Occipital lobe (tissue), 2 donors: Measurements from ENCODE around the gene ADSS1. TPM values are rescaled to one million over a fixed set of nuclear protein-coding genes. Genes with fewer than 3 reads are reported as not detected.

ENCODE experiments used
- DNase-seq: peaks from one replicate; lab custom pipeline; 2025; lab: John Stamatoyannopoulos, UW
- total RNA-seq: library from RNA; depleted of rRNA; stranded (reverse); fragments of >200 nt; gene quantifications from one replicate; pipeline ENCODE4 v1.2.3, GENCODE V29; 2014

The ADSS1 gene
- 4.8 TPM for total RNA-seq

GRCh38 chr14:104723651-104724406 is at the start of gene ADSS1:
ADSS1 (plus strand) TSS chr14:104724229; CDS start chr14:104724271, 42 bp downstream.
- DNase-seq, result no peak

GRCh38 chr14:104675447-104675846 is 48.6 kb upstream of the ADSS1 start:
- DNase-seq, result no peak

GRCh38 chr14:104676130-104676693 is 47.8 kb upstream of the ADSS1 start:
- DNase-seq, result no peak

- DNase-seq, result no peak
Measured at GRCh38 chr14:104676694-104677511, 47.1 kb upstream of the ADSS1 start.

- DNase-seq, result peak; percentile 79
Measured at GRCh38 chr14:104677512-104678332, 46.3 kb upstream of the ADSS1 start.

- DNase-seq, result no peak
Measured at GRCh38 chr14:104678346-104678745, 45.7 kb upstream of the ADSS1 start.

- DNase-seq, result peak; percentile 61
Measured at GRCh38 chr14:104678901-104679705, 44.9 kb upstream of the ADSS1 start.

- peak; percentile 75 for DNase-seq
Measured at GRCh38 chr14:104680056-104680805, 43.8 kb upstream of the ADSS1 start.

GRCh38 chr14:104680806-104681688 is 43.0 kb upstream of the ADSS1 start:
- DNase-seq, result peak; percentile 86

- peak; percentile 58 for DNase-seq
Measured at GRCh38 chr14:104681689-104682074, 42.3 kb upstream of the ADSS1 start.

- DNase-seq, result no peak
Measured at GRCh38 chr14:104682107-104682593, 41.9 kb upstream of the ADSS1 start.

GRCh38 chr14:104683653-104684448 is 40.2 kb upstream of the ADSS1 start:
- DNase-seq, result no peak

GRCh38 chr14:104684449-104684821 is 39.6 kb upstream of the ADSS1 start:
- no peak for DNase-seq

GRCh38 chr14:104685216-104685997 is 38.6 kb upstream of the ADSS1 start:
- DNase-seq, result no peak

GRCh38 chr14:104685998-104686610 is 37.9 kb upstream of the ADSS1 start:
- DNase-seq, result no peak
